ENCODE measurements around the gene COL6A2.

- TF ChIP-seq POLR2A (IDR thresholded peaks at IDR 0.05) (no peak), CTCF (IDR thresholded peaks at IDR 0.05) (no peak)
Observed at GRCh38 chr21:46155514-46156377, 57.8 kb downstream of the COL6A2 start, which contains the start of gene FTCD.

Measured in uterus (tissue), 2 donors.